ENCODE measurements around the gene RHOT2. TPM values are rescaled to one million over a fixed set of nuclear protein-coding genes. Genes with fewer than 3 reads are reported as not detected.

RHOT2 gene
- total and polyA plus RNA-seq, 2 experiments from 2014 or later, result 129 to 163 TPM

GRCh38 chr16:648781-649589, 18.9 kb upstream of the RHOT2 start, which contains the start of gene WDR90:
TSS of gene WDR90 (plus strand) at chr16:649365. CDS start at chr16:649417, 52 bp downstream.
- peak within 1 kb of the TSS; percentile 63 for H2AFZ ChIP-seq

GRCh38 chr16:649631-650030, 18.3 kb upstream of the RHOT2 start:
- Histone ChIP-seq H3K36me3 (ENCODE audit: insufficient read depth) (no peaks in the 10 kb centered on the region), H2AFZ (peak overlapping the region; percentile 10; the same call in 1 of the 2 replicates), H3K9me2 (ENCODE audit: insufficient read depth) (no peaks in the 10 kb centered on the region), H3K4me1 (ENCODE audit: insufficient read depth) (no peaks in the 10 kb centered on the region; the same call in 1 of the 2 replicates), H3K27ac (ENCODE audit: low read depth) (no peak overlapping the region), H3K79me2 (replicated peaks; ENCODE audit: insufficient read depth) (no peaks in the 10 kb centered on the region), H3K4me2 (peak overlapping the region; percentile 95), H3K27me3 (ENCODE audit: insufficient read depth) (no peaks in the 10 kb centered on the region), H3F3A (replicated peaks; ENCODE audit: low read depth) (peaks cover 11% of the 10 kb centered on the region; the same call in 1 of the 2 replicates), H4K20me1 (replicated peaks; ENCODE audit: insufficient read depth) (no peaks in the 10 kb centered on the region), H3K4me3 (peak overlapping the region; percentile 80)
- Mint-ChIP-seq H3K4me1 (peaks cover 3% of the 10 kb centered on the region; the same call in 1 of the 3 replicates), H3K27me3 (ENCODE audit: insufficient read depth, low read depth, poor library complexity) (peaks cover 8% of the 10 kb centered on the region), H3K27ac (no peak overlapping the region), H3K9me3 (no peaks in the 10 kb centered on the region), H3K4me3 (peak overlapping the region; percentile 75), H3K36me3 (ENCODE audit: low read depth) (no peaks in the 10 kb centered on the region; the same call in 2 of the 3 replicates)
- ATAC-seq (peak; percentile 6; the same call in 1 of the 3 replicates), DNase-seq (ENCODE audit: low spot score) (no peak)
- TF ChIP-seq JUNB (IDR thresholded peaks at IDR 0.05; ENCODE audit: unreplicated experiment) (no peak), ZNF114 (CRISPR knock-in tag; IDR thresholded peaks at IDR 0.05) (no peak), POLR2AphosphoS5 (IDR thresholded peaks at IDR 0.05; ENCODE audit: low read depth) (no peak), ZNF331 (CRISPR knock-in tag; IDR thresholded peaks at IDR 0.05; ENCODE audit: low read depth) (no peak), NANOG (IDR thresholded peaks at IDR 0.05; ENCODE audit: borderline replicate concordance) (no peak), EZH2phosphoT487 (IDR thresholded peaks at IDR 0.05; ENCODE audit: unreplicated experiment) (no peak), ETS1 (IDR thresholded peaks at IDR 0.05) (no peak)

More at GRCh38 chr16:648781-649589, 18.9 kb upstream of the RHOT2 start, which contains the start of gene WDR90:
- no peaks in the 10 kb centered on the region; the same call in 1 of the 2 replicates for H3K4me1 ChIP-seq (ENCODE audit: insufficient read depth)
- peak within 1 kb of the TSS; percentile 95 for H3K4me2 ChIP-seq
- DNase-seq (ENCODE audit: low spot score), result peak; percentile 97
- no peaks in the 10 kb centered on the region for H3K27me3 ChIP-seq (ENCODE audit: insufficient read depth)
- peaks cover 11% of the 10 kb centered on the region; the same call in 1 of the 2 replicates for H3F3A ChIP-seq (replicated peaks; ENCODE audit: low read depth)
- no peaks in the 10 kb centered on the region; the same call in 1 of the 2 replicates for H4K20me1 ChIP-seq (replicated peaks; ENCODE audit: insufficient read depth)
- peaks cover 2% of the 10 kb centered on the region; the same call in 1 of the 2 replicates for H3K79me2 ChIP-seq (replicated peaks; ENCODE audit: insufficient read depth)
- H3K4me3 Mint-ChIP-seq, result peak within 1 kb of the TSS; percentile 84
- no peaks in the 10 kb centered on the region for H3K9me3 Mint-ChIP-seq
- H3K36me3 Mint-ChIP-seq (ENCODE audit: low read depth), result no peaks in the 10 kb centered on the region; the same call in 2 of the 3 replicates
- H3K9me2 ChIP-seq (ENCODE audit: insufficient read depth), result no peaks in the 10 kb centered on the region
- TF ChIP-seq CREB1 (CRISPR knock-in tag; IDR thresholded peaks at IDR 0.05; ENCODE audit: low read depth), result peak; percentile 86
- no peak for TF ChIP-seq JUNB (IDR thresholded peaks at IDR 0.05; ENCODE audit: unreplicated experiment)
- TF ChIP-seq CTCF (conservative IDR thresholded peaks at IDR 0.05; ENCODE audit: low read depth in 2 of 2), result 0 out of 4 replicates have a peak, but pooled peaks of 1 of the 2 experiments have one; percentile 7
- TF ChIP-seq ETS1 (IDR thresholded peaks at IDR 0.05), result peak; percentile 66; the same call in 1 of the 2 replicates
- TF ChIP-seq POLR2AphosphoS5 (IDR thresholded peaks at IDR 0.05; ENCODE audit: low read depth), result peak; percentile 61
- no peak for TF ChIP-seq EZH2 (IDR thresholded peaks at IDR 0.05; ENCODE audit: low read depth, unreplicated experiment)
- TF ChIP-seq STAT1 (IDR thresholded peaks at IDR 0.05; ENCODE audit: unreplicated experiment), result no peak
- peaks cover 8% of the 10 kb centered on the region for H3K27me3 Mint-ChIP-seq (ENCODE audit: insufficient read depth, low read depth, poor library complexity)
- peak within 1 kb of the TSS; percentile 82 for H3K27ac Mint-ChIP-seq
- peak within 1 kb of the TSS; percentile 80 for H3K4me3 ChIP-seq
- H3K36me3 ChIP-seq (ENCODE audit: insufficient read depth), result no peaks in the 10 kb centered on the region
- H3K27ac ChIP-seq (ENCODE audit: low read depth), result 0 out of 2 replicates have a peak within 1 kb of the TSS, but pooled peaks have one; percentile 66
- peaks cover 3% of the 10 kb centered on the region; the same call in 1 of the 3 replicates for H3K4me1 Mint-ChIP-seq
- ATAC-seq, result peak; percentile 81
